HCT116 (cell line): Measurements from ENCODE around the gene NBPF26.
"Not testable (repeated sequence)": the region's sequence is repeated elsewhere in the genome, so short reads cannot be mapped to it uniquely, and the experiment has no call there.

Experiments
- CBX3 ChIP-seq: IDR thresholded peaks from 2 replicates; pipeline ENCODE4 v1.6.1; 2012; ENCODE audit warnings: low read depth
- EZH2 ChIP-seq: fragments of 200-600 bp; sonication (generic); IDR thresholded peaks from 2 replicates; pipeline ENCODE4 v1.6.1; 2017; ENCODE audit warnings: antibody characterized with exemption, mixed run types
- JUND ChIP-seq: IDR thresholded peaks from 2 replicates; pipeline ENCODE4 v1.6.1; 2012
- MAX ChIP-seq: IDR thresholded peaks from 2 replicates; pipeline ENCODE4 v1.6.1; 2012
- POLR2A ChIP-seq: IDR thresholded peaks from 2 replicates; pipeline ENCODE4 v1.7.0; 2011; ENCODE audit warnings: borderline replicate concordance; ENCODE audit not compliant: insufficient read depth, insufficient read length; ENCODE audit errors: extremely low read depth
- ZFX ChIP-seq: fragments of 450-650 bp; IDR thresholded peaks from 2 replicates; pipeline ENCODE4 v1.6.1; 2017
- ZNF274 ChIP-seq: fragments of 200-500 bp; sonication (Bioruptor generic); IDR thresholded peaks from 2 replicates; pipeline ENCODE4 v1.6.1; 2014; ENCODE audit warnings: mild to moderate bottlenecking, low read depth, low read length, inconsistent platforms
- TF ChIP-seq, protein P1 (sequence below): IDR thresholded peaks from 2 replicates; pipeline ENCODE4 v1.6.1; 2012; ENCODE audit warnings: low read depth
- TF ChIP-seq, protein P2 (sequence below), 3 experiments: fragments of 200-600 bp in 1 of 3; sonication (generic) in 1 of 3; IDR thresholded peaks in 2 of 3; conservative IDR thresholded peaks in 1 of 3; 2 replicates each; pipeline ENCODE4 v1.5.1; 2012 to 2017; ENCODE audit warnings: low read depth in 2 of 3, low read length in 2 of 3, antibody characterized with exemption in 1 of 3, borderline replicate concordance in 1 of 3, control low read depth in 1 of 3, mild to moderate bottlenecking in 1 of 3, mixed read lengths in 1 of 3, mixed run types in 1 of 3, moderate library complexity in 1 of 3; ENCODE audit not compliant: insufficient read depth in 1 of 3

DNA sequence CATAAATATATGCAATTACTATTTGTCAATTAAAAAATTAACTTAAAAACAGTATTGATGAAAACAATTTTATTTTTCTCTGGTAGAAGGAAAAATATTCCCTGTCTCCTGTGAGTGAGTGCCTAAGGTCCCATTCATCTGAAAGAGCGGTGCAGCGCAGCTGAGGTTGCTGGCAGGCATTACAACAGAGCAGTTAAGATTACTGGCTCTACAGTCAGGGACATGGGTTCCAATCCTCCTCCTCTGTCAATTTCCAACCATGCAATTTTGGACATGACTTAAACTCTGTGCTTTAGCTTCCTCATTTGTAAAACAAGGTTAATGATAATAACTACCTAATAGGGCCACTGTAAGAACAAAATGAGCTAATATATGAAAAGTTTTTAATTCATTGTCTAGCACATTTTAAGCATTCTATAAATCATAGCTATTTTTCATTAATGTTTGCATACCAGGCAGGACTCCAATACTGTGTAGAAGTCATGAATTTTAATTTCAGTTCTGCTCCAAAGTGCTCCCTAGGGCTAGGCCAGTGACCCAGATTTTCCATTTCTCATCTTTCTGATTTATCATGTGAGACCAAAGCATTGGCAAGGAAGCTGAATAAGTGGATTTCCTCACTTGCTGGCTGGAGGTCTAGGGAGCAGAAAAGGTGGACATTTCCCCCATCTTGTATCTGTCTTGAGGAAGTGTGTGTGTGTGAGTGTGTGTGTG is 43.5 kb upstream of the NBPF26 start:
- TF ChIP-seq, protein P1, sequence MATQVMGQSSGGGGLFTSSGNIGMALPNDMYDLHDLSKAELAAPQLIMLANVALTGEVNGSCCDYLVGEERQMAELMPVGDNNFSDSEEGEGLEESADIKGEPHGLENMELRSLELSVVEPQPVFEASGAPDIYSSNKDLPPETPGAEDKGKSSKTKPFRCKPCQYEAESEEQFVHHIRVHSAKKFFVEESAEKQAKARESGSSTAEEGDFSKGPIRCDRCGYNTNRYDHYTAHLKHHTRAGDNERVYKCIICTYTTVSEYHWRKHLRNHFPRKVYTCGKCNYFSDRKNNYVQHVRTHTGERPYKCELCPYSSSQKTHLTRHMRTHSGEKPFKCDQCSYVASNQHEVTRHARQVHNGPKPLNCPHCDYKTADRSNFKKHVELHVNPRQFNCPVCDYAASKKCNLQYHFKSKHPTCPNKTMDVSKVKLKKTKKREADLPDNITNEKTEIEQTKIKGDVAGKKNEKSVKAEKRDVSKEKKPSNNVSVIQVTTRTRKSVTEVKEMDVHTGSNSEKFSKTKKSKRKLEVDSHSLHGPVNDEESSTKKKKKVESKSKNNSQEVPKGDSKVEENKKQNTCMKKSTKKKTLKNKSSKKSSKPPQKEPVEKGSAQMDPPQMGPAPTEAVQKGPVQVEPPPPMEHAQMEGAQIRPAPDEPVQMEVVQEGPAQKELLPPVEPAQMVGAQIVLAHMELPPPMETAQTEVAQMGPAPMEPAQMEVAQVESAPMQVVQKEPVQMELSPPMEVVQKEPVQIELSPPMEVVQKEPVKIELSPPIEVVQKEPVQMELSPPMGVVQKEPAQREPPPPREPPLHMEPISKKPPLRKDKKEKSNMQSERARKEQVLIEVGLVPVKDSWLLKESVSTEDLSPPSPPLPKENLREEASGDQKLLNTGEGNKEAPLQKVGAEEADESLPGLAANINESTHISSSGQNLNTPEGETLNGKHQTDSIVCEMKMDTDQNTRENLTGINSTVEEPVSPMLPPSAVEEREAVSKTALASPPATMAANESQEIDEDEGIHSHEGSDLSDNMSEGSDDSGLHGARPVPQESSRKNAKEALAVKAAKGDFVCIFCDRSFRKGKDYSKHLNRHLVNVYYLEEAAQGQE = not testable (repeated sequence)
- TF ChIP-seq ZFX, EZH2, CBX3, MAX, JUND, ZNF274, POLR2A: not testable (repeated sequence)
- TF ChIP-seq, protein P2, sequence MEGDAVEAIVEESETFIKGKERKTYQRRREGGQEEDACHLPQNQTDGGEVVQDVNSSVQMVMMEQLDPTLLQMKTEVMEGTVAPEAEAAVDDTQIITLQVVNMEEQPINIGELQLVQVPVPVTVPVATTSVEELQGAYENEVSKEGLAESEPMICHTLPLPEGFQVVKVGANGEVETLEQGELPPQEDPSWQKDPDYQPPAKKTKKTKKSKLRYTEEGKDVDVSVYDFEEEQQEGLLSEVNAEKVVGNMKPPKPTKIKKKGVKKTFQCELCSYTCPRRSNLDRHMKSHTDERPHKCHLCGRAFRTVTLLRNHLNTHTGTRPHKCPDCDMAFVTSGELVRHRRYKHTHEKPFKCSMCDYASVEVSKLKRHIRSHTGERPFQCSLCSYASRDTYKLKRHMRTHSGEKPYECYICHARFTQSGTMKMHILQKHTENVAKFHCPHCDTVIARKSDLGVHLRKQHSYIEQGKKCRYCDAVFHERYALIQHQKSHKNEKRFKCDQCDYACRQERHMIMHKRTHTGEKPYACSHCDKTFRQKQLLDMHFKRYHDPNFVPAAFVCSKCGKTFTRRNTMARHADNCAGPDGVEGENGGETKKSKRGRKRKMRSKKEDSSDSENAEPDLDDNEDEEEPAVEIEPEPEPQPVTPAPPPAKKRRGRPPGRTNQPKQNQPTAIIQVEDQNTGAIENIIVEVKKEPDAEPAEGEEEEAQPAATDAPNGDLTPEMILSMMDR (IDR thresholded peaks at IDR 0.05 in 2 of 3, conservative IDR thresholded peaks at IDR 0.05 in 1 of 3; ENCODE audit: borderline replicate concordance in 1 of 3, insufficient read depth in 1 of 3, low read depth in 2 of 3, low read length in 2 of 3) = not testable (repeated sequence)
